Common myeloid progenitor, CD34-positive (primary cell): ENCODE data around the gene EDNRA. TPM values are rescaled to one million over a fixed set of nuclear protein-coding genes. Genes with fewer than 3 reads are reported as not detected.
A peak's percentile ranks its signal among the peaks of the same experiment; 100 is the strongest.
"Not testable (repeated sequence)": the region's sequence is repeated elsewhere in the genome, so short reads cannot be mapped to it uniquely, and the experiment has no call there.

Experiments
- CTCF ChIA-PET: fragments of 350-600 bp; sonication (Branson Sonifier 250); formaldehyde crosslinking; loops from one replicate; lab custom pipeline; 2021; ENCODE audit warnings: antibody characterized with exemption; lab: Charles Lee
- POLR2A ChIA-PET: fragments of 350-600 bp; sonication (Branson Sonifier 250); formaldehyde crosslinking; loops from one replicate; lab custom pipeline; 2021; ENCODE audit warnings: antibody characterized with exemption; lab: Charles Lee
- DNase-seq, 3 donors: peaks; one replicate each; pipeline versions ENCODE4 v3.0.0 to v3.0.0-alpha.2; 2013
- H3K27ac ChIP-seq, 2 experiments: 1 replicate in 1 of 2; 2 replicates in 1 of 2; pipeline ENCODE4 v1.7.0; 2013; ENCODE audit warnings: inconsistent platforms in 2 of 2, low read length in 2 of 2, mild to moderate bottlenecking in 2 of 2, low read depth in 1 of 2, moderate library complexity in 1 of 2; ENCODE audit not compliant: severe bottlenecking in 2 of 2, insufficient read depth in 1 of 2, poor library complexity in 1 of 2
- H3K27me3 ChIP-seq, 5 experiments: replicated peaks in 2 of 5; 1 replicate in 3 of 5; 2 replicates in 2 of 5; pipeline versions ENCODE4 v1.6.1 to v1.7.0; 2013; ENCODE audit warnings: low read length in 4 of 5, mild to moderate bottlenecking in 2 of 5, moderate library complexity in 2 of 5, inconsistent platforms in 1 of 5; ENCODE audit not compliant: insufficient read depth in 5 of 5, control insufficient read depth in 4 of 5
- H3K36me3 ChIP-seq, 4 experiments: 1 replicate in 2 of 4; 2 replicates in 2 of 4; pipeline versions ENCODE4 v1.6.1 to v1.7.0; 2013; ENCODE audit warnings: low read length in 3 of 4, control low read depth in 1 of 4, mild to moderate bottlenecking in 1 of 4; ENCODE audit not compliant: control insufficient read depth in 4 of 4, insufficient read depth in 4 of 4
- H3K4me1 ChIP-seq, 4 experiments: 1 replicate in 3 of 4; 2 replicates in 1 of 4; pipeline versions ENCODE4 v1.6.1 to v1.7.1; 2013; ENCODE audit warnings: low read length in 3 of 4, mild to moderate bottlenecking in 3 of 4, control low read depth in 1 of 4, inconsistent platforms in 1 of 4, moderate library complexity in 1 of 4; ENCODE audit not compliant: control insufficient read depth in 4 of 4, insufficient read depth in 4 of 4; ENCODE audit errors: control extremely low read depth in 1 of 4
- H3K4me3 ChIP-seq, 7 experiments: 1 replicate in 4 of 7; 2 replicates in 3 of 7; pipeline versions ENCODE4 v1.5.1 to v1.7.0; 2013; ENCODE audit warnings: mild to moderate bottlenecking in 7 of 7, low read length in 6 of 7, moderate library complexity in 6 of 7, inconsistent platforms in 2 of 7, low read depth in 2 of 7, control low read depth in 1 of 7; ENCODE audit not compliant: insufficient read depth in 4 of 7, control insufficient read depth in 1 of 7; ENCODE audit errors: extremely low read depth in 1 of 7
- H3K9me3 ChIP-seq, 5 experiments: 1 replicate in 4 of 5; 2 replicates in 1 of 5; pipeline versions ENCODE4 v1.6.1 to v1.7.1; 2013; ENCODE audit warnings: low read length in 4 of 5, mild to moderate bottlenecking in 2 of 5, inconsistent platforms in 1 of 5, low read depth in 1 of 5, moderate library complexity in 1 of 5; ENCODE audit not compliant: control insufficient read depth in 4 of 5, insufficient read depth in 2 of 5; ENCODE audit errors: control extremely low read depth in 1 of 5
- WGBS: methylation state at CpG from one replicate; pipeline ENCODE4 v1.1.5; 2013; ENCODE audit not compliant: insufficient coverage; 5-methylcytosine and 5-hydroxymethylcytosine counted together
- polyA plus RNA-seq: library from polyadenylated mRNA; unstranded; fragments of 120-200 nt; gene quantifications from one replicate; pipeline ENCODE4 v1.2.1, GENCODE V29; 2013

Gene EDNRA
- not detected for polyA plus RNA-seq

GRCh38 chr4:147480891-147481576 is at the start of gene EDNRA:
EDNRA (plus strand) TSS chr4:147481097; CDS start chr4:147485682, 4,585 bp downstream.
- Histone ChIP-seq H3K4me3 (peak within 1 kb of the TSS in 3 of 7 experiments; percentile 24 to 31 (median 29)), H3K4me1 (peaks cover 0 to 6% (median 2%) of the 10 kb centered on the region in 4 experiments), H3K36me3 (no peaks in the 10 kb centered on the region), H3K27ac (no peak within 1 kb of the TSS), H3K9me3 (peaks cover 0 to 10% (median 3%) of the 10 kb centered on the region in 5 experiments), H3K27me3 (peaks cover 18 to 51% (median 26%) of the 10 kb centered on the region in 5 experiments)
- 3% methylated on average over 48 of the region's 68 CpGs for WGBS
- POLR2A ChIA-PET = no interaction called here
- peak in 1 of 3 donors; percentile 5 for DNase-seq
- CTCF ChIA-PET = no interaction called here

GRCh38 chr4:147434370-147434769 is 46.5 kb upstream of the EDNRA start:
- CTCF ChIA-PET, H3K4me1 ChIP-seq, POLR2A ChIA-PET, H3K9me3 ChIP-seq, DNase-seq, H3K27me3 ChIP-seq, H3K27ac ChIP-seq, H3K4me3 ChIP-seq, H3K36me3 ChIP-seq: not testable (repeated sequence)
- 88% methylated on average over 1 of the region's 1 CpG for WGBS

DNA sequence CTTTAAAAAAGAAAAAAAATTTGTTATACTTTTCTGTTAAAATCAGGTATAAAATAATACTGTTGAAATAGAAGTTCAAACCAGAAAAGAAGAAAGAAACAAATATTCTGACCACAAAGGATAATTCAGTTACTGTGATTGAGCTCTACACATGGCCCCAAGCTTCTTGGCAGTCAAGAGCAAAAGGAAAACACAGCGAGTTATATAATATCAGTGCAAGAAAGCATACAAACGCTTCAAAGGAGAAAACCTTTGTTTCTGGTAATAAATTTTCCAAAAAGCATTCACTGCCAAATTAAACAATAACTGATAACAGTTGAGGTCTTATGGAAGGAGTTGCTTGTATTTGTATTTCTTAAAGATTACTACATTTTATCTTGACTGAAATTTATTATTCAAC is 40.5 kb upstream of the EDNRA start:
- no peak for DNase-seq
- H3K27me3 ChIP-seq = no peaks in the 10 kb centered on the region
- no peaks in the 10 kb centered on the region for H3K36me3 ChIP-seq
- ChIA-PET POLR2A (no interaction called here), CTCF (no interaction called here)
- no peaks in the 10 kb centered on the region for H3K4me1 ChIP-seq
- no peaks in the 10 kb centered on the region for H3K9me3 ChIP-seq
- no peak overlapping the region for H3K27ac ChIP-seq
- H3K4me3 ChIP-seq = no peak overlapping the region
- no CpG with 5 or more reads among the region's 2 CpGs for WGBS

- ChIA-PET POLR2A (no interaction called here), CTCF (no interaction called here)
- WGBS = no CpG with 5 or more reads among the region's 2 CpGs
- no peak overlapping the region for H3K27ac ChIP-seq
- no peaks in the 10 kb centered on the region for H3K9me3 ChIP-seq
- no peak for DNase-seq
- no peak overlapping the region for H3K4me3 ChIP-seq
- H3K36me3 ChIP-seq = no peaks in the 10 kb centered on the region
- H3K4me1 ChIP-seq = no peaks in the 10 kb centered on the region
- H3K27me3 ChIP-seq = no peaks in the 10 kb centered on the region
These were observed 33.1 kb upstream of the EDNRA start for GRCh38 chr4:147447786-147448185.

DNA sequence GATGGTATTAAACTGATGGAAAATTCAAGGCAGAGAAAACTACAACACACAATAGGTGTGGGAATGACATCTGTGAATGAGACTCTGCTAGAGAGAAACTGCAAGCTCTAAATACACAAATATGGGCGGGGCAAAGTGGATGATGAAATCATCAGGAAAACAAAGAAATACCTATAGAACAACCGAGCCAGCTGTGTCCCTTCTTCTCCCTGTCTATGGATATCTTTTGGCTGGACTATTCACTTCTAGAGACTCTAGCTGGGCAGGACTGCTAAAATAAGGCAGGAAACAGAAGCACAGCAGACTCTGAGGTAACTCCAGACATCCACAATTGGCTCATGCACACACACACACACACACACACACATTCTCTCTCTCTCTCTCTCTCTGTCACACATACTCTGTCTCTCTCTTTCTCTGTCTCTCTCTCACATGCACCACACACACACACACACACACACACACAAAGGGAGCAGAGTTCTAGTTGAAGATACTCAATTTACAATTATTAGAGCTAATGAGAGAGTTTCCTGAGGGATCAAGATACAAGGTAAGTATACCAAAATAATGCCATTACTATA is 27.2 kb upstream of the EDNRA start:
- Histone ChIP-seq H3K36me3 (no peaks in the 10 kb centered on the region), H3K27me3 (no peaks in the 10 kb centered on the region), H3K27ac (no peak overlapping the region), H3K4me3 (no peak overlapping the region), H3K4me1 (no peaks in the 10 kb centered on the region), H3K9me3 (no peaks in the 10 kb centered on the region)
- ChIA-PET POLR2A (no interaction called here), CTCF (interaction anchor here (0.7 kb wide), 1 partner anchor 55 kb away, joined by 3 read pairs; no protein-coding TSS in a partner anchor)
- no peak for DNase-seq
- 81% methylated on average over 2 of the region's 2 CpGs for WGBS

DNA sequence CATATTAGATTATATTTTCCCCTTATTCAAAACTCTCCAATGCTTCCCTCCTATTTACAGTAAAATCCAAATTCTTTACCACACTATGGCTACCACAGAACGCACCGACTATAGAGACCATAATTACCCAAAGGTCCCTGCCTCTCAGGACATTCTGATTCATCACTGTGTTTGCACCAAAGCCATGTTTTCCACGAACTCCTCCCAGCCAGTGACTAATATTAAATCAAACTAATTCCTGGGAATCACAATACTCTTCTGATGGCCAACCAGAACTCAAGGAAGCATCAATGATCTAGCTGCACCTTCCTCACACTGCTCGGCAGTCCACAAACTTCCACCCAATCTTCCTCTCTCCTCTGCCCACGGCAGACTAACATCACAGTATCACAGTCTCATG is 24.2 kb upstream of the EDNRA start:
- POLR2A ChIA-PET = no interaction called here
- Histone ChIP-seq H3K4me1 (no peaks in the 10 kb centered on the region), H3K9me3 (no peaks in the 10 kb centered on the region), H3K4me3 (no peak overlapping the region), H3K27me3 (no peaks in the 10 kb centered on the region), H3K27ac (no peak overlapping the region), H3K36me3 (no peaks in the 10 kb centered on the region)
- CTCF ChIA-PET = no interaction called here
- no peak for DNase-seq
- WGBS = 90% methylated on average over 5 of the region's 5 CpGs

GRCh38 chr4:147461161-147461560 is 19.7 kb upstream of the EDNRA start:
- no peaks in the 10 kb centered on the region for H3K4me1 ChIP-seq
- H3K9me3 ChIP-seq = no peaks in the 10 kb centered on the region
- no CpG with 5 or more reads among the region's 1 CpG for WGBS
- no peaks in the 10 kb centered on the region for H3K27me3 ChIP-seq
- H3K27ac ChIP-seq = no peak overlapping the region
- ChIA-PET POLR2A (no interaction called here), CTCF (no interaction called here)
- no peak overlapping the region for H3K4me3 ChIP-seq
- no peaks in the 10 kb centered on the region for H3K36me3 ChIP-seq
- DNase-seq = no peak
